ENCODE measurements around the gene ARMC7.

- TF ChIP-seq CTCF (CRISPR knock-in tag; IDR thresholded peaks at IDR 0.05) (no peak), ZNF326 (CRISPR knock-in tag; IDR thresholded peaks at IDR 0.05; ENCODE audit: borderline replicate concordance) (no peak), ZBTB26 (CRISPR knock-in tag; IDR thresholded peaks at IDR 0.05; ENCODE audit: borderline replicate concordance) (no peak), CREB1 (IDR thresholded peaks at IDR 0.05) (no peak), CREB1 (CRISPR knock-in tag; IDR thresholded peaks at IDR 0.05) (no peak)
Measured at GRCh38 chr17:75061618-75062017, 48.2 kb upstream of the ARMC7 start.
